HG03196 (cell line): ENCODE measurements around the gene ARMC6.

ENCODE experiments used
- ATAC-seq: cut with Tn5 transposase; IDR thresholded peaks from one replicate; pipeline ENCODE4 v1.9.1; 2021; ENCODE audit not compliant: unreplicated experiment

The ARMC6 gene

DNA sequence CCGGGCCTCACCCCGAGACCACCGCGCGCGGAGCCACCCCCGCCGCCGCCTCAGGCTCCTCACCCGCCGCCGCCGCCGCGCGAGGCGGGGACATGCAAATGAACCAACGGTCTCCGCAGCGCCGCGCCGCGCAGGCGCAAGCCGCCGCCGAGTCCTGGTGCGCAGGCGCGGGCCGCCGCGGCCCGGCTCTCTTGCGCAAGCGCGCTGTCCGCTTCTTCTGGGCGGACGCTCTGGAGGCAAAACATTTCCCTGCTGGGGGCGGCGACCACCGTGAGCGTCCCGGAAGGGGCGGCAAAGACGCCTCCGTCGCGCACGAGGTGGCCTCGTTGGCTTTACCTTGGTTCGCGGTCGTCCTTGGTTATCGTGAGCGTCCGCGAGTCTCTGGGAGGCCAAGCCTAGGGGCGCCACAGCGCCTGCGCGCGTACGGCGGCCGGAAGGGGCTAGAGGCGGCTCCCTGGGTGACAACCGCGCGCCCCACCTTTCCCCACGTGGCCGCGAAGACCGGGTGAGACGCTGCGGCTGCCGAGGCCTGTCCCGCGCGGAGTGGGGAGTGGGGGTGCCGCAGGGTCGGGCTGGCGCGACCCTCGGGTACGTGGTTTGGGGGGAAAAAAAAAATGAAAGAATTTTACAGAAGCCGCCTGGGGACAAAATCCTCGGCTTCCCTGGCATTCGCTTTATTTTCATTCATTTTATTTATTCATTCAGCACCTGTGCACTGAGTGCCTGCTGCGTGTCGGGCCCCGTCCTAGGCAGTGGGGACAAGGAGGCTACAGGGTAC lies at the start of gene ARMC6, which contains the start of gene SUGP2:
ARMC6 (plus strand) TSS at position 178 of the 778 bp plus-strand sequence. CDS start 607 bp downstream, outside the sequence.
SUGP2 (minus strand) TSS at position 92 of the 778 bp plus-strand sequence. CDS start 2,446 bp downstream, outside the sequence.
- peak; percentile 77 for ATAC-seq

GRCh38 chr19:18984251-18984650 lies 49.2 kb upstream of the ARMC6 start:
- ATAC-seq, result no peak

- ATAC-seq, result no peak
These were observed 48.1 kb upstream of the ARMC6 start for GRCh38 chr19:18985257-18985656.

DNA sequence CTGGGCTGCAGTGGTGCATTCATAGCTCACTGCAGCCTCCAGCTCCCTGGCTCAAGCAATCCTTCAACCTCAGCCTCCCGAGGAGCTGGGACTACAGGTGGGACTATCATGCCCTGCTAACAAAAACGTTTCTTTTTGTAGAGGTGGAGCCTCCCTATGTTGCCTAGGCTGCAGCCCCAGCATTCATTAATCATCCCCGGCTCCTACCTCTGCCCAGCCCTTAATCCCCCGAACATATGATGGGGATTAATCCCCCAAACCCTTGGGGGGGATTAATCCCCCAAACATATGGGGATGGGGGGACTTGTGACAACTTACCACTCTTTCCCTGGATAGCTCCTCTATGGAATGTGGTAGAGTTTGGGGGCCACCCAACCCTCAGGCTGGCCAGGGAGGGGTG lies 45.9 kb upstream of the ARMC6 start:
- ATAC-seq, result no peak

GRCh38 chr19:18989316-18989715 lies 44.1 kb upstream of the ARMC6 start:
- ATAC-seq, result no peak

GRCh38 chr19:18990128-18990708 lies 43.2 kb upstream of the ARMC6 start:
- ATAC-seq, result no peak

DNA sequence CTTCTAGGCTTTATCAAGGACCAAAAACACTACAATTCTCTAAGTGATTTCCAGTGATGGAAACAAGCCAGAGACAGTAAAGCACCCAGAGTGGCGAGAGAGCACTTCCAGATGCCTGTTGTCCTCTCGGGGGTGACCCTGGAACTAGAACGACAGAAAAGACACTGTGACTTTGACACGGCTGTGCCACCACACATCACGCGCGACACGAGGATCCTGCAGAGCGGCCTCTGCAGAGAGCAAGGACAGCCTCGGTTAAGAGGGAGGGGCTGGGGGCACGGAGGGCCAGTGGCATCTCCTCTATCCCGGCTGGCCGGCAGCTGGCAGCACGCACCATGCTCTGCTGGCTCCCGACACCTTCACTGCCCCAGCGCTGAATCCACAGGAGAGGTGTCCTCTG lies 42.4 kb upstream of the ARMC6 start:
- no peak for ATAC-seq

GRCh38 chr19:18991468-18991867 lies 41.9 kb upstream of the ARMC6 start:
- ATAC-seq, result no peak

DNA sequence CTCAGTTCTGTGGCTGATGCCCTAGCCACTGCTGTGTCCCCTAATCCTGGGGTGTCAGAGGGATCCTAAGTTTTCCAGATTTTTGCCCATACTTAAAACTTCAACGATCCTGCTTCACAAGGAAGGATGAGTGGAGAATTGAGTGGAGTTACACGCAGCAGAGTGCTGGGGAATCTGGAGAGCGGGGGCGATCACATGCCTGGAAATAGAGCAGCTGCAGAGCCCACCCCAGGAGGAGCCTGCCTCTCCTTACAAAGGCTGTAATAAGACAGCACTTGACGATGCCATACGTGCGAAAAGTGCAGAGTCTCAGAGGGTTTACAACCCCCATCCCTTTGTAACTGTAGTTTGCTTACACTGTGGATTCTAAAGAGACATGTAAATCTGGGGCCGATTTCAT lies 40.7 kb upstream of the ARMC6 start:
- ATAC-seq, result no peak

- ATAC-seq, result no peak
These were observed 40.3 kb upstream of the ARMC6 start for GRCh38 chr19:18993115-18993514.

DNA sequence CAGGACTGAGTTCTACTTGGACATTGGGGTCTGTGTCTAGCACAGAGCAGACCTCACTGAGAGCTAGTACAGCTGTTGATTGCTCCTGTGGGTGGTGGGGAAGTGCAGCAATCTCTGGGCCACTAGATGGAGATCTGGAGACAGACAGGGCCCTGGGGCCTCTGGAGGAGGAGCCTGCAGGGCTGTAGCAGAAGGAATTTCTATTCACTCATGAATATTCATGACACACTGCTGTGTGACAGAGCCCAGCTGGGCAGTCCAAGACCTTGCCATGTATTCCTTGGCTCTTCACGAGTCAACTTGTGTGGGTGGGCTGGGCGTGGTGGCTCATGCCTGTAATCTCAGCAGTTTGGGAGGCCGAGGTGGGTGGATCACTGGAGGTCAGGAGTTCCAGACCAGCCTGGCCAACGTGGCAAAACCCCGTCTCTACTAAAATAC lies 37.6 kb upstream of the ARMC6 start:
- ATAC-seq, result no peak

- ATAC-seq, result no peak
These were observed 37.1 kb upstream of the ARMC6 start for GRCh38 chr19:18996351-18996750.

GRCh38 chr19:18996796-18997394 lies 36.5 kb upstream of the ARMC6 start:
- ATAC-seq, result no peak

- ATAC-seq, result no peak
These were observed 35.1 kb upstream of the ARMC6 start for GRCh38 chr19:18998276-18998675.

DNA sequence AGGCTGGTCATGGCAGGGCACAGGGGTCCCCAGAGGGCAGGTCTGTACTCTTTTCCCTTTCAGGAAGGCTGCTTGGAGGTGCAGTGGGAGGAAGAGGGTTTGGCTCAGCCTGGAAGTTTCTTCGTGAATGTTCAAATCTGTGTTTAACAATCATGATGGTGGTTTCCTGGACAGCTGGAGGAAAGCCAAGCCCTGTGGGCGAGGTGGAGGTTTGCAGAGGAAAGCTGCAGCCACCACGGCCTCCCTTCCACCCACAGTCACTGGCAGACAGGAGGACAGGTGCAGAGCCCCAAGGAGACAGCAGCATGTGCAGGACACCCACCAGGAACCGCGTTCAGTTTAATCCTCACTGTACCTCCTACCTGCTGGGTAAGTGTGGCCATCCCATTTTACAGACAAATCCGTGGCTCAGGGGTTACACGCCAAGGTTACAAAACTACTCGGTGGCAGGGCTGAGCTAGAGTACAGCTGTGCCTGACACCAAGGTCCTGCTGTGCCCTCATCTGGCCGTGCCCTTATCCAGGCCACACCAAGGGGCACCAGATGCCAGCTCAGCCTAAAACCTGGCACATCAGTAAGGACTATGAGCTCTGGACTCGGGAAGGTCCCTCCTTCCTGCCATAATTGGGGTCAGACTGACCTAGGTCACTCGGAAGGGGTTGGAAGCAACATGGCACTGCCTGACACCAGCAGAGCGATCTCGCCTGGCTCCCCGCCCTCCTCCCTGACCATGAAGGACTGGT lies 34.2 kb upstream of the ARMC6 start:
- ATAC-seq, result no peak

GRCh38 chr19:18999896-19000620 lies 33.3 kb upstream of the ARMC6 start:
- no peak for ATAC-seq

- no peak for ATAC-seq
These were observed 29.3 kb upstream of the ARMC6 start for GRCh38 chr19:19004144-19004543.

DNA sequence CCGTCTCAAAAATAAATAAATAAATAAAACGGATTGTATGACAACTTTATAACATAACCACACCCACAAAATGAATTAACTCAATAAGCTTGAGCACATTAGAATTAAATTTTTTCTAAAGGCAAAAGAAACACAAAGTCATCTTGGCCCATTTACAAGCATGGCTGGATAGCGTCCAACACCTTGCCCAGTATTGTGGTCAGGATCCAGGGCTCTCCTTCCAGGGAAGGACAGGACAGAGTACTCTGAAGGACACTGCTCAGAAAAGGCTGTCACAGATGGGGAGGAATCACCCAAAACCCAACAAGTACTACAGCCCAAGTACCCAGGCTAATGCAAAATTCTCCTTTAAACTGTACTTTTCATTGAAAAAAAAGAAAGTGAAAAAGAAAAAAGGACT lies 27.2 kb upstream of the ARMC6 start:
- no peak for ATAC-seq

GRCh38 chr19:19009951-19010350 lies 23.5 kb upstream of the ARMC6 start:
- no peak for ATAC-seq

GRCh38 chr19:19010551-19010950 lies 22.9 kb upstream of the ARMC6 start:
- no peak for ATAC-seq

GRCh38 chr19:19021115-19021514 lies 12.3 kb upstream of the ARMC6 start:
- no peak for ATAC-seq
